Right atrium auricular region (tissue), 2 donors: ENCODE results near the gene FGF7. TPM values are rescaled to one million over a fixed set of nuclear protein-coding genes. Genes with fewer than 3 reads are reported as not detected.
"Not testable (repeated sequence)": the region's sequence is repeated elsewhere in the genome, so short reads cannot be mapped to it uniquely, and the experiment has no call there.

Experiments
- DNase-seq: peaks from one replicate; pipeline ENCODE4 v3.0.0-alpha.2; 2019; ENCODE audit warnings: low spot score
- H3K27ac ChIP-seq, 2 donors: fragments of 200-600 bp; sonication (generic); 1 replicate in 1 of 2; 2 replicates in 1 of 2; pipeline ENCODE4 v1.5.1; 2016 to 2019
- H3K27me3 ChIP-seq, 2 donors: fragments of 200-600 bp; sonication (generic); one replicate each; pipeline versions ENCODE4 v1.5.1 to v1.6.0; 2017 to 2019
- H3K36me3 ChIP-seq: fragments of 200-600 bp; sonication (generic); one replicate; pipeline ENCODE4 v1.5.1; 2016
- H3K4me1 ChIP-seq, 2 donors: fragments of 200-600 bp; sonication (generic); one replicate each; pipeline versions ENCODE4 v1.5.1 to v1.6.0; 2017 to 2019
- H3K4me3 ChIP-seq, 2 donors: fragments of 200-600 bp; sonication (generic); 1 replicate in 1 of 2; 2 replicates in 1 of 2; pipeline ENCODE4 v1.5.1; 2017 to 2019; ENCODE audit warnings: mild to moderate bottlenecking in 1 of 2, moderate library complexity in 1 of 2
- H3K9me3 ChIP-seq, 2 donors: fragments of 200-600 bp; sonication (generic); one replicate each; pipeline ENCODE4 v1.5.1; 2019
- CTCF ChIP-seq, 2 donors: fragments of 200-600 bp; sonication (generic); IDR thresholded peaks; one replicate each; pipeline ENCODE4 v1.5.1; 2019; ENCODE audit warnings: antibody characterized with exemption in 2 of 2
- total RNA-seq, 2 donors: library from RNA; depleted of rRNA; stranded (reverse); fragments of >200 nt; gene quantifications; one replicate each; pipeline ENCODE4 v1.1.0, GENCODE V29; 2016

The FGF7 gene
- total RNA-seq, 2 donors from 2014 or later, result 27.2 to 28.5 TPM

GRCh38 chr15:49506341-49506740, 83.3 kb downstream of the FGF7 start:
- Histone ChIP-seq H3K4me3 (no peak overlapping the region), H3K9me3 (no peaks in the 10 kb centered on the region), H3K27ac (no peak overlapping the region), H3K27me3 (no peaks in the 10 kb centered on the region), H3K4me1 (no peaks in the 10 kb centered on the region), H3K36me3 (no peaks in the 10 kb centered on the region)
- TF ChIP-seq CTCF (IDR thresholded peaks at IDR 0.05), result no peak
- DNase-seq, result no peak

DNA sequence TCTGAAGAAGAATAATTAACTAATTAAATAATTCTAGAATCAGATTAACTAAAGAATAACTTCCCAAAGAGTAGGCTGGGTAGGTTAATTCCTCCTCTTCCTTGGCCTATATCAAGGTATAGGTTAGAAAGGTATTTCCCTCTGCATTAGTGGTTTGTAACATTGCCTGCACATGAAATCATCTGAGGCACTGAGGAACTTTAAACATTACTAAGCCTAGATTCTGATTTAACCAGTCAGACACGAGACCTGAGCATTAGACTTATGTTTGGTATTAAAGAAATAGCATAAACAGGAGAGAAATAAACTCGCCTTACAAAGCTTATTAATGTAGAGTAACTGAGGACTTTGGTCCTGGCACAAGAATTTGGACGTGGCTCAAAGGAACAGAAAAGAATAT, 84.2 kb downstream of the FGF7 start:
- Histone ChIP-seq H3K4me3 (no peak overlapping the region), H3K27ac (no peak overlapping the region), H3K9me3 (no peaks in the 10 kb centered on the region), H3K4me1 (no peaks in the 10 kb centered on the region), H3K27me3 (no peaks in the 10 kb centered on the region), H3K36me3 (no peaks in the 10 kb centered on the region)
- DNase-seq, result no peak
- no peak for TF ChIP-seq CTCF (IDR thresholded peaks at IDR 0.05)

GRCh38 chr15:49512739-49513138, 89.7 kb downstream of the FGF7 start:
- H3K4me1 ChIP-seq, H3K9me3 ChIP-seq, DNase-seq, H3K27ac ChIP-seq, H3K36me3 ChIP-seq, H3K27me3 ChIP-seq, H3K4me3 ChIP-seq: not testable (repeated sequence)

- Histone ChIP-seq H3K9me3 (no peaks in the 10 kb centered on the region), H3K4me1 (no peaks in the 10 kb centered on the region), H3K4me3 (no peak overlapping the region), H3K27ac (no peak overlapping the region), H3K27me3 (no peaks in the 10 kb centered on the region), H3K36me3 (no peaks in the 10 kb centered on the region)
- DNase-seq, result no peak
- TF ChIP-seq CTCF (IDR thresholded peaks at IDR 0.05), result no peak
These were observed 98.8 kb downstream of the FGF7 start for GRCh38 chr15:49521802-49522201.

DNA sequence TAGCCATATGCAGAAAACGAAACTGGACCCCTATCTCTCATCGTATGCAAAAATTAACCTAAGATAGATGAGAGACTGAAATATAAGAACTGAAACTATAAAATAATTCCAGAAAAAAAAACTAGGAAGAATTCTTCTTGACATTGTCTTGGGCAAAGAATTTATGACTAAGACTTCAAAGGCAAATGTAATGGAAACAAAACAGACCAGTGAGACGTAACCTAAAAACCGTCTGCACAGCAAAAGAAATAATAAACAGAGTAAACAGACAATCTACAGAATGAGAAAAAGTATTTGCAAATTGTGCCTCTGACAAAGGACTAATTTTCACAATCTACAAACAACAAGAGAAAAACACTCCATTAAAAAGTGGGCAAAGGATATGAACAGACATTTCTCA, 105.2 kb downstream of the FGF7 start:
- H3K27ac ChIP-seq, result no peak overlapping the region

DNA sequence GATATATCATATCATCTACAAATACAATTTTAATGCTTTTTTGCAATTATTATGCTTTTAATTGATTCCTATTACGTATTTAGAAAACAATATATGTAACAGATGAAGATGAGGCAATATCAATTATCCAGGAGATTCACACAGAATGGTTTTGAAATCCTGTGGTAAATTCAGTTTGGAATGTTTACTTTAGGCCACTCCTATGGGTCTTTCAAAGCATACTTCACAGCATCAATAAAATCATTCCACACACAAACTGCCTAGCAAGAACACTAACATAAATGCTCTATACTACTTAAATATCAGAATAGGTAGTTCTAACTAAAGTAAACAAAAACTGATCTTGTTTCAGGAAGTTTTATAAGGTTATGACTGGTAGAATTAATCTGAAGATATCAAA, 107.0 kb downstream of the FGF7 start:
- no peaks in the 10 kb centered on the region for H3K27me3 ChIP-seq
- no peak overlapping the region for H3K4me3 ChIP-seq
- peaks cover 0 to 16% of the 10 kb centered on the region in 2 donors for H3K9me3 ChIP-seq
- H3K27ac ChIP-seq, result no peak overlapping the region
- no peaks in the 10 kb centered on the region for H3K4me1 ChIP-seq
- TF ChIP-seq CTCF (IDR thresholded peaks at IDR 0.05), result no peak
- no peak for DNase-seq
- H3K36me3 ChIP-seq, result no peaks in the 10 kb centered on the region

More for the DNA sequence above, 105.2 kb downstream of the FGF7 start:
- Histone ChIP-seq H3K4me1 (no peaks in the 10 kb centered on the region), H3K4me3 (no peak overlapping the region), H3K9me3 (peaks cover 0 to 7% of the 10 kb centered on the region in 2 donors), H3K36me3 (no peaks in the 10 kb centered on the region), H3K27me3 (no peaks in the 10 kb centered on the region)
- TF ChIP-seq CTCF (IDR thresholded peaks at IDR 0.05), result no peak
- DNase-seq, result no peak

Other genes with a start within 250 kb of the FGF7 start
- gene FAM227B, start 197.6 kb downstream of the FGF7 start, total RNA-seq, result 10 to 100 TPM in 1 of 2 donors, 1 to 10 TPM in 1; 7.5 to 14.4 TPM
- 10 to 100 TPM; 12.7 to 16.0 TPM for gene DTWD1, start 197.8 kb downstream of the FGF7 start, total RNA-seq